Measurements from ENCODE around the gene HDAC9. TPM values are rescaled to one million over a fixed set of nuclear protein-coding genes. Genes with fewer than 3 reads are reported as not detected.

Gene HDAC9
- total RNA-seq, 2 donors from 2014 or later: 1.5 to 4.0 TPM

DNA sequence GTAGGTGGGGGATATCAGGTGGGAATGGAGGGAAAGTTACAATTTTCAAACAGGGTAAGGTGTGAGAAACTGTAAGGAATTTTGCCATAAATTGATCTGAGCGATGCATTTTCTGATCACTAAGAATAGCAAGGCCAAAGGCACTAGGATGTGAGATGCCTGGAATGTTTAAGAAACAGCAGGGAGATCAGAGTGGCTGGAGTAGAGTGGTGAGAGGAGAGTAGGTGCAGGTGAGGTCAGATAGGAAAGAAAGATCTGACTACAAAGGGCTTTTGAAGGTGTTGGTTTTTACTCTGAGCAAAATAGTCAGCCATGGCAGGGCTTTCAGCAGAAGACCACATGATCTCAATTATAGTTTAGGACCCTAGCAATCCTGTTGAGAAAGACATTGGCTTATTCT lies 55.0 kb downstream of the HDAC9 start:
- TF ChIP-seq, protein P1, sequence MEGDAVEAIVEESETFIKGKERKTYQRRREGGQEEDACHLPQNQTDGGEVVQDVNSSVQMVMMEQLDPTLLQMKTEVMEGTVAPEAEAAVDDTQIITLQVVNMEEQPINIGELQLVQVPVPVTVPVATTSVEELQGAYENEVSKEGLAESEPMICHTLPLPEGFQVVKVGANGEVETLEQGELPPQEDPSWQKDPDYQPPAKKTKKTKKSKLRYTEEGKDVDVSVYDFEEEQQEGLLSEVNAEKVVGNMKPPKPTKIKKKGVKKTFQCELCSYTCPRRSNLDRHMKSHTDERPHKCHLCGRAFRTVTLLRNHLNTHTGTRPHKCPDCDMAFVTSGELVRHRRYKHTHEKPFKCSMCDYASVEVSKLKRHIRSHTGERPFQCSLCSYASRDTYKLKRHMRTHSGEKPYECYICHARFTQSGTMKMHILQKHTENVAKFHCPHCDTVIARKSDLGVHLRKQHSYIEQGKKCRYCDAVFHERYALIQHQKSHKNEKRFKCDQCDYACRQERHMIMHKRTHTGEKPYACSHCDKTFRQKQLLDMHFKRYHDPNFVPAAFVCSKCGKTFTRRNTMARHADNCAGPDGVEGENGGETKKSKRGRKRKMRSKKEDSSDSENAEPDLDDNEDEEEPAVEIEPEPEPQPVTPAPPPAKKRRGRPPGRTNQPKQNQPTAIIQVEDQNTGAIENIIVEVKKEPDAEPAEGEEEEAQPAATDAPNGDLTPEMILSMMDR (conservative IDR thresholded peaks at IDR 0.05): no peak

DNA sequence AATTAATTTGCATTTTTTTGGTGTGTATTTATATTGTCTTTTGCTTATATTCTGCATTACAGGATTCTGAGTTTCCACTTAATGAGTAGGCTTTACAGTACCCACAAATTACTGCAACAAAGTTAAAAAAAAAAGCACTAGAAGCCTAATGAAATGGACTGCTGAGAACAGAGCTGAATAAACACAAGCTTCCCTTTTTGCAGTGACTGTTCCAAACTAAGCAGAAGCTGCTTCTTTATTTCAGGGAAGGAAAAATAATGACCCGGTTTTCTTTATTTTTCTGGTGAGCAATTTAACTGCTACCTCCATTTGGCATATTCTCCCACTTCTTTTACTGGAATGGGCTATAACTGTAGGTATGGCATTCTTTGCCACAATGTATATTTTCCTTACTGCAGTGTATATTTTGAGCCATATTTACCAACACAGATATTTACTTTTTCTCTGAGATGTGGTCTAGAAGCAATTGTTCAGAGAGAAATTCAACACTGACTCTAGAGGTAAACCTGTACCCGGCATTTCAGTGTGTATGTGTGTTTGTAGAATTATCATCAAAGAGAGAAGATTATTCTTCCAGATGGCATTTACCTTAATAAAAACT lies 56.9 kb downstream of the HDAC9 start:
- Histone ChIP-seq H3K9me3 (ENCODE audit: control insufficient read depth, low read length) (no peaks in the 10 kb centered on the region), H3K27me3 (ENCODE audit: control insufficient read depth, insufficient read depth, low read length, poor library complexity, severe bottlenecking) (no peaks in the 10 kb centered on the region), H3K36me3 (ENCODE audit: control insufficient read depth, insufficient read depth, low read length) (no peaks in the 10 kb centered on the region), H3K9ac (ENCODE audit: extremely low read depth, low read length, poor library complexity, severe bottlenecking) (no peak overlapping the region), H3K4me3 (ENCODE audit: low read length) (no peak overlapping the region), H3K4me1 (ENCODE audit: control insufficient read depth, insufficient read depth, low read length) (no peaks in the 10 kb centered on the region), H3K27ac (ENCODE audit: low read depth, low read length) (no peak overlapping the region)
- no peak overlapping the region for H3K4me3 Mint-ChIP-seq
- no peak for DNase-seq
- H3K4me1 Mint-ChIP-seq: peaks cover 6% of the 10 kb centered on the region
- H3K27ac Mint-ChIP-seq: no peak overlapping the region
- TF ChIP-seq, protein P1 (conservative IDR thresholded peaks at IDR 0.05): no peak
- H3K27me3 Mint-ChIP-seq (ENCODE audit: insufficient read depth): no peaks in the 10 kb centered on the region
- H3K9me3 Mint-ChIP-seq: no peaks in the 10 kb centered on the region
- WGBS, 2 experiments (ENCODE audit: insufficient coverage in 1 of 2, insufficient read length in 1 of 2): 95% methylated on average over 2 of the region's 2 CpGs; no CpG with 5 or more reads in 1 of the 2 experiments
- H3K36me3 Mint-ChIP-seq (ENCODE audit: low read depth): no peaks in the 10 kb centered on the region

More for the DNA sequence above, 55.0 kb downstream of the HDAC9 start:
- Mint-ChIP-seq H3K4me3 (no peak overlapping the region), H3K4me1 (peaks cover 6% of the 10 kb centered on the region), H3K27ac (peak overlapping the region; percentile 38), H3K27me3 (ENCODE audit: insufficient read depth) (no peaks in the 10 kb centered on the region), H3K9me3 (no peaks in the 10 kb centered on the region), H3K36me3 (ENCODE audit: low read depth) (no peaks in the 10 kb centered on the region)
- no peak overlapping the region for H3K4me3 ChIP-seq (ENCODE audit: low read length)
- H3K27ac ChIP-seq (ENCODE audit: low read depth, low read length): no peak overlapping the region
- no peaks in the 10 kb centered on the region for H3K9me3 ChIP-seq (ENCODE audit: control insufficient read depth, low read length)
- no peaks in the 10 kb centered on the region for H3K27me3 ChIP-seq (ENCODE audit: control insufficient read depth, insufficient read depth, low read length, poor library complexity, severe bottlenecking)
- WGBS, 2 experiments (ENCODE audit: insufficient coverage in 1 of 2, insufficient read length in 1 of 2): 97 to 100% methylated on average over 1 of the region's 1 CpG
- H3K36me3 ChIP-seq (ENCODE audit: control insufficient read depth, insufficient read depth, low read length): no peaks in the 10 kb centered on the region
- no peaks in the 10 kb centered on the region for H3K4me1 ChIP-seq (ENCODE audit: control insufficient read depth, insufficient read depth, low read length)
- DNase-seq: no peak
- no peak overlapping the region for H3K9ac ChIP-seq (ENCODE audit: extremely low read depth, low read length, poor library complexity, severe bottlenecking)

DNA sequence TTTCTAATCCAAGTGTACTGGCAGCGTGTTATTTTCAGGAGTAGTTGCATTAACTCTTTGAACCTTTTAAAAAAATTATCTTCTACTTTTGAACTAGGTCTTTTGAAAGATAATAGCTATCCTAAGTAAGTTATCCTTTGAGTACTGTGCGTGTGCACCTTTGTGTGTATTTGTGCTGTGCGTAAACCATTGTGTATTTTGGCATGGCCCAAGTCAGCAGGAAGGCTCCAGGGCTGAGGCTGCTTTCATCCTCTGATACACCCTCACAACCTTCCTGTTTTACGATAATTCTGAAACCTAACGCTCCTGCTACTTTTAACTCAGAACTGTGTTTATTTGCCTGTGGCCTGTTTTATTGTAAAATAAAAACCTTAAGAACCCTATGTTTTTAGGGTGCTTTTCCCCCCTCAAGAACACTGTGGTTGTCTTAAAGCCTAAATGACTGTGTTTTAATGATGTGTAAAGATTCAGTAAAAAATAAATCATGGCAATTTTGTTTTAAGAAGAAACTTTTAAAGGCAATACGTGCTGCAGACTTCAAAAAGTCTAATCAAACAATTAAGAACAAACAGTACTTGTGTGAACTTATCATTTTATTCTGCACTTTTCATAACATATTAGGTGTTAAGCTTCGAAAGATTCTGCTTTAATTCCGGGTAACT lies 57.5 kb downstream of the HDAC9 start:
- Histone ChIP-seq H3K9me3 (ENCODE audit: control insufficient read depth, low read length) (no peaks in the 10 kb centered on the region), H3K4me3 (ENCODE audit: low read length) (no peak overlapping the region), H3K9ac (ENCODE audit: extremely low read depth, low read length, poor library complexity, severe bottlenecking) (no peak overlapping the region), H3K27ac (ENCODE audit: low read depth, low read length) (no peak overlapping the region), H3K4me1 (ENCODE audit: control insufficient read depth, insufficient read depth, low read length) (no peaks in the 10 kb centered on the region), H3K27me3 (ENCODE audit: control insufficient read depth, insufficient read depth, low read length, poor library complexity, severe bottlenecking) (no peaks in the 10 kb centered on the region), H3K36me3 (ENCODE audit: control insufficient read depth, insufficient read depth, low read length) (no peaks in the 10 kb centered on the region)
- 88 to 99% methylated on average over 1 to 8 of the region's 8 CpGs for WGBS, 2 experiments (ENCODE audit: insufficient coverage in 1 of 2, insufficient read length in 1 of 2)
- H3K4me3 Mint-ChIP-seq: no peak overlapping the region
- no peak for DNase-seq
- peaks cover 6% of the 10 kb centered on the region for H3K4me1 Mint-ChIP-seq
- no peaks in the 10 kb centered on the region for H3K36me3 Mint-ChIP-seq (ENCODE audit: low read depth)
- H3K27me3 Mint-ChIP-seq (ENCODE audit: insufficient read depth): no peaks in the 10 kb centered on the region
- no peaks in the 10 kb centered on the region for H3K9me3 Mint-ChIP-seq
- H3K27ac Mint-ChIP-seq: no peak overlapping the region
- TF ChIP-seq, protein P1 (conservative IDR thresholded peaks at IDR 0.05): no peak
